PFSK-1 (cell line): Measurements from ENCODE around the gene NSUN2.

Experiments used
- FOXP2 ChIP-seq: optimal IDR thresholded peaks from 2 replicates; pipeline ENCODE3; 2011; ENCODE audit warnings: borderline replicate concordance, control low read depth, inconsistent platforms; ENCODE audit not compliant: insufficient read depth; ENCODE audit errors: extremely low read length, extremely low read depth
- POLR2AphosphoS5 ChIP-seq: IDR thresholded peaks from 2 replicates; pipeline ENCODE4 v1.6.1; 2012; ENCODE audit warnings: low read depth, mild to moderate bottlenecking, control low read depth, low read length, moderate library complexity
- REST ChIP-seq, 2 experiments: IDR thresholded peaks; 2 replicates each; pipeline versions ENCODE4 v1.6.1 to v1.8.0; 2011 to 2012; ENCODE audit warnings: low read depth in 2 of 2, low read length in 2 of 2, control low read depth in 1 of 2, inconsistent platforms in 1 of 2, mild to moderate bottlenecking in 1 of 2, moderate library complexity in 1 of 2; ENCODE audit not compliant: insufficient read depth in 1 of 2
- SIN3A ChIP-seq: IDR thresholded peaks from 2 replicates; pipeline ENCODE4 v1.6.1; 2012; ENCODE audit warnings: mild to moderate bottlenecking, low read length, moderate library complexity, borderline replicate concordance; ENCODE audit not compliant: insufficient read depth
- TAF1 ChIP-seq: IDR thresholded peaks from 2 replicates; pipeline ENCODE4 v1.6.1; 2012; ENCODE audit warnings: low read length, control low read depth, borderline replicate concordance; ENCODE audit not compliant: insufficient read depth

- TF ChIP-seq SIN3A (no peak), POLR2AphosphoS5 (no peak), REST (IDR thresholded peaks at IDR 0.05; ENCODE audit: insufficient read depth in 1 of 2, low read depth in 2 of 2, low read length in 2 of 2) (no peak), TAF1 (no peak), FOXP2 (no peak)
These were observed 48.1 kb upstream of the NSUN2 start for GRCh38 chr5:6680922-6681321.
